GM18951 (cell line): ENCODE data around the gene FSCN2.

Source experiments
- POLR2A ChIP-seq: IDR thresholded peaks from 4 replicates; pipeline ENCODE4 v1.6.1; 2011; ENCODE audit warnings: mild to moderate bottlenecking; ENCODE audit not compliant: insufficient read length, insufficient read depth; ENCODE audit errors: extremely low read depth
- in situ Hi-C: fragments of 300-500 bp; cut with MboI; formaldehyde crosslinking; loops from one replicate; pipeline ENCODE4 v1.12.0; 2022; ENCODE audit warnings: low sequenced_read_pairs, mixed read lengths, inconsistent platforms; ENCODE audit not compliant: unreplicated experiment

FSCN2 gene

DNA sequence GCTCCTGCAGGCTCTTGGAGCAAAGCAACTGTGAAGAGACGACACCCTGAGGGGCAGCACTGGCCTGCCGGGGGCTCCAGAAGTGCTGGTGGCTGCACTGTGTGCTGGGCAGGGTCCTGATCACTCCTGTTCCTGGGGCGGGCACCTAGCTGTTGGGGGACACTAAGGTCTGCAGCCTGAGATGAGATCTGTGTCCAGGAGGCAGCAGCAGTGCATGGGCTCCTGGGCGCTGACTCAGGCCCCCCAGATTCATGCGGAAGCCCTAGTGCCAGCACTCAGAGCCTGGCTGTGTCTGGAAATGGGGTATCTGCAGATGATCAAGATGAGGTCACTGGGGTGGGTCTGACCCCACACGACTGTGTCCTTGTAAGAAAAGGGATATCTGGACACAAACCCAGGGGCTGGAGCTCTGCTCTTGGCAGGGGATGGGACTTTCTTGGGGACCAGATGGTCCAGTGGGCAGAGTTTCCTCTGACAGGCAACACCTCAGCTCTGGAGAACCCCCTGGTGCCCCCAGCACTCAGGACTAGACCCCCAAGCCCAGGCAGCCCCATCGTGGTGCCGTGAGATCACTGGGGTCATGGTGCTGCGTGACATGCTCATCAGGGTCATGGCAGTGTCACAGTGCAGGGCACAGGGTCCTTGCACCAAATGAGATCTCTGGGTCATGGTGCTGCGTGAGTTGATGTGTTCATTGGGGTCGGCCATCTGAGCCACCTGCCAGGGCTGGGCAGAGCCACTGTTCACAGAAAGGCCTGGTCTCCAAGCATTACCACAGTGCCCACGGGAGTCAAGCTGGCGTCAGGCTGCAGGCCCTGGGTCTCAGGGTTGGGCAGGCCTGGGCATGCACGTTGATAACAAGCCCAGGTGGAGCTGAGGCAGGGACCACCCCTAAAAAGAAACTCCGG lies 14.5 kb downstream of the FSCN2 start:
- TF ChIP-seq POLR2A: no peak
- in situ Hi-C loops: no loop called here

DNA sequence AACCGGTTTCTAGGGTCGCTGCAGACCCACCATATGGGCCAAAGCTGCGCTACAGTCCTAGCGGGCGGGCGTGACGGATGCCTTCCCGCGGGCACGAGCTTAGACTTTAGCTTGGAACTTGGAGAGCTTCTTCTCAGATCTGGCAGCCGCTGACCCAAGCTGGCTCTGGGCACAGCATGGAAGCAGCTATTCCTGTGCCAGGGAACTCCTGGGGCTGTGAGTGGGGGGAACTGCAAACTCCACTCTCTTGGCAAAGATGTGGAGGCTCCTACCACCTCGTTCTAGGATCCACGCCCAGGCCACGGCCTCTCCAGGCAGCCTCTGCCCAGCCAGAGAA lies 15.1 kb downstream of the FSCN2 start:
- in situ Hi-C loops: no loop called here
- no peak for TF ChIP-seq POLR2A

DNA sequence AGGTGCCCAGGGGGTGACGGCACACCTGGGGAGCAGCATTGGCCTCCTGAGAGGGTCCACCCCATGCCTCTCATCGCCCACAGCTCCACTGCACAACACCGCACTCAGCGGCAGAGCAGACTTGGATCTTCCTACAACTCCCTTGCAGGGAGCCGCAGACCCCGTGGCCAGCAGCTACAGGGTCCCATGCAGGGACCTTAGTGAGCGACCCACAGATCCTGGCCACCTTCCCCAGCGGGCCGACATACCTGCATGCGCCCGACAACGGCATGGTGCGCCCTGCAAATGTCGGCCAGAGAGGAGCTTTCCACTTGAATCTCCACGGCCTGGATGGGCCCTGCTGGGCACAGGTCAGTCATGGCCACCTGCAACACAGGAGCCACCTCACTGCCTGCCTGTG lies 15.6 kb downstream of the FSCN2 start:
- TF ChIP-seq POLR2A: no peak
- in situ Hi-C loops: no loop called here

DNA sequence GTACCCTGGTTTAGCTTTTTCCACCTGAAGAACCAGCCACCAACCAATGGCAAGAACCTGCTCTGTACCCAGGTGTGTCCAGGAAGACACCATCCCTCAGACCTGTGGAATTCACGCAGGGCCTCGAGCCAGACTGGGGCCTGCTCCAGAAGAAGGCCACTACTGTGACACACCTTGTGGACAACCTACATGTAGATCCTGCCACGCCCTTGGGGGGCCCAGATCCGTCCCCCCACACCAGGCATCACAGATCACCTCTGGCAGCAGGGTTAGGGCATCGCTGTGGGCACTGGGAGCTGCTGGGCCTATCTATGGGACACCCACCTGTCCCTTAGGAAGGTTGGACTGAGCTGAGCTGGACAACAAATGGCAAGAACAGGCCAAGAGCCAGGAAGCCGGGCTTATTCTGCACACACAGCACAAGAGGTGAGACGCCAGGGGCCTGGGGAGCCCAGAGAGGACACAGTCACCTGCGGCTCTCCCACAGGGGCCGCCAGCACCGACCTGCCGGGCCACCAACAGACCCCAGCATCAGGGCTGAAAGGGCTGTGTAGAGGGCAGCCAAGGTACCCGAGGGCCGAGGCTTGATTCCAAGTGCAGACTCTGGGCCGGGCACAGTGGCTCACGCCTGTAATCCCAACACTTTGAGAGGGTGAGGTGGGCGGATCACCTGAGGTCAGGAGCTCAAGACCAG lies 16.3 kb downstream of the FSCN2 start:
- in situ Hi-C loops: no loop called here

DNA sequence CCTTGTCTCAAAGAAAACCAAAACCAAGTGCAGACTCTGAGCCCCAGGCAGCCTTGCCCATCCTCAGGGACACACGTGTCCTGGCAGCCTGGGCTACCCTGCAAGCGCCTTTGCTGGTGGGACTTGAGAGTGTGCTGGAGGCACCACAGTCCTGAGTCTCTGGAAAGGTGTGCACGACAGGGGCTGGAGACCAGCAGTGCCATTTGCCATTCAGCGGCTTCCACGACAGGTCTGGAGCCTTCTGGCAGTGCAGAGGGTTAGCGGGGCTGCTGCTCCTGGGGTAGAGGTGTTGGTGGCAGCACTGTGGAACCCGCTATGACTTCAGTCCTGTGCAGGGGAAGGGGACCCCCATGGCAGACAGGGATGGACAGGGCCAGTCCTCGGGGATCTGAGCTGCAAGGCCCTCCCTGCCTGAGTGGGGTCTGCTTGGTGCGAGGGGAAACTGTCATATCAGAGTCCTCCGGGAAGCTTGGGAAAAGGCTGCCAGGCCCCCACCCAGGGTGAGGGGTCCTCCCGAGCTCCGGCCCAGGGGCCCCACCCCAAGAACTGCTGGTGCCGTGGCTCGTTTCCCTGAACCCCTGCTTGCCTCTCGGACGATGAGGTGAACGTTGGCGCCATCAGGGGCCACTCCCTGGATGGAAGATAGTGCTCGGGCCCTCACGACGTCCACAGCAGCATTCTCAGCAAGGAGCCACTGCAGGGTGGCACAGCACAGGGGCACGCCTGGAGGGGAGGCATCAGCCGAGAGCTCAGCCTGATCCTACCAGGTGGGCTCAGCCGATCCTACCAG lies 17.2 kb downstream of the FSCN2 start:
- in situ Hi-C loops: no loop called here
- TF ChIP-seq POLR2A: no peak

More for the DNA sequence above, 16.3 kb downstream of the FSCN2 start:
- no peak for TF ChIP-seq POLR2A

DNA sequence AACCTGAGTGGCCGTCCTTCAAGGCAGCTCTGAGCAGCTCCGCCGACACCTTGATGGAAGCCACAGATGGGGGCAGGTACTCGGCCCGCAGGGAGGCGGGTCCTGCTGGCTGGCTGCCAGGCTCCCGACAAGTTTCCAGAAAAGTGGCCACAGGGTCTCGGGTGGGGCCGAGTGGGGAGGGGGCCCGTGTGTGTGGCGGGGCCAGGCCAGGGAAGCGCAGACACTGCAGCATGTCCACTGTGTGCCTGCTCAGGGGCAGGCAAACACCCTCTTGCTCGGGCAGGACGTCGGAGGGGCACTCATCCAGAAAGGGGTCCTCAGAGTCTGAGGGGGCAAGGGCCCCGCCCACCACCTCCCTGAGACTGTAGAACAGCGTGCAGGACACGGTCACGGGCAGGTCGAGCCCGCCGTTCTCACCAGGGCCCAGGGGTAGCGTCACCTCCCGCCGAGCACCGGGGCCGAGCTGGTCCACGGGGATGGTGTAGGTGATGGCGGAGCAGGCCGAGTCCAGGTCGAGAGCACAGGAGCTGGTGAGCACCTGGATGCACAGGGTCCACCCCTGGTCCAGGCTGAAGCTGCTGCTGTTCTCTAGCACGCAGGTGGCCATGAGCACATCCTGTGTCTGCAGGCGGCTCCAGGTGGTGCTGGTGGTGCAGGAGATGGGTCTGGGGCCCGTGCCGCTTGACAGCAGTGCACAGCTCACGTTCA lies 18.9 kb downstream of the FSCN2 start:
- in situ Hi-C loops: no loop called here
- no peak for TF ChIP-seq POLR2A

DNA sequence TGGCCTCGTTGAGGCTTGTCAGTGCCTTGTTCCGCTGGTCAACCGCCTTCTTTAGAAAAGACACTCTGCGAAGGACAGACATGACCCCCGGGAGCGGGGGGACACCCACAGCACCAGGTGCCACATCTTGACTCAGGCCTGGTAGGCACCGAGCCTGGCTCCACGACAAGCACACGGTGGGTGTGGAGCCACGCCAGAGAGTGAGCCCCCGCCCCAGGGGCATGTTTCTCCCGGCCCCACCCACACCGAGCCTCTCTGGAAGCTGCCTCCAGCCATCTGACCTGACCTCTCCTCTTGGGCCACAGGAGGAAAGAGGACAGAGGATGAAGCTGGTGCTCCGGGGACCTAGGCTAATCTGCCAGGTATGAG lies 19.4 kb downstream of the FSCN2 start:
- TF ChIP-seq POLR2A: no peak
- in situ Hi-C loops: no loop called here

DNA sequence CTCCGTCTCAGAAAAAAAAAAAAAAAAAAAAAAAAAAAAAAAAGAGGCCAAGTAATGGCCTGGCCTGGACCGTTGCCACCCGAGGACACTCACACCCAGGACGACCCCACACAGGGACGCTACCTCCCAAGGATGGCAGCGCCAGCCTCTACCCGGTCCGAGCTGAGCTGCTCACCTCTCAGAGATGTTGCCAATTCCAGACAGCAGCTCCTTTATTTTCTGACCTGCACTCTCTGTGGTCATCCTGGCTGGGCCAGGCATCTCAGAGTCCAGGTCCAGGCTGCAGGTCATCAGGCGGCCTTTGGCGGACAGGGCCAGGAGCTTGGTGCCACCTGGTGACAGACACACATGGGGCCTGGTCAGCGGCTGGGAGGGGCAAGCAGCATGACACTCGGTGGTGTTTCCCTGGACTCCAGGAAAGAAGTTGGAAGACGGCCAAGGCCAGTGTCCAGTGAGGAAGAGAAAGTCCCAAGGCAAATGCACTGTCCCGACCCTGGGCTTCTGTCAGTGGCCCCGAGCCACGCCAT lies 20.9 kb downstream of the FSCN2 start:
- in situ Hi-C loops: no loop called here
- TF ChIP-seq POLR2A: no peak

DNA sequence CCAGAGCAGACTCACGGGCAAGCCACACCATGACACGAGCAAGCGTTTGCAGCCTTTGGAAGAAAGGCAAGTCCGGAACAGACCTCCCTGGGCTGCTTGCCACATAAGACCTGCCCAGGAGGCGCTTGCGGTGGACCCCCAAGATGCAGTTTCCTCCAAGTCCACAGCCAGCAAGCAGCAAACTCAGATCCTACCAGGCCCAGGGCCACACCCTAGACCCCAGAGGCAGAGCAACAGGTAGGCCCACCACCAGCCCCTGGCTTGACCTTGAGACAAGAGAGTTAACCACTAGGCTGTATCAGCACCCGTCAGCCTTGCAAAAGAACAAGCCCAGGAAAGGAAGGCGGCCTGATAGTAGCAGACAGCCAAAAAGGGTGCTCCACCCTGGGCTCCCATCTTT lies 21.6 kb downstream of the FSCN2 start:
- in situ Hi-C loops: no loop called here
- no peak for TF ChIP-seq POLR2A

DNA sequence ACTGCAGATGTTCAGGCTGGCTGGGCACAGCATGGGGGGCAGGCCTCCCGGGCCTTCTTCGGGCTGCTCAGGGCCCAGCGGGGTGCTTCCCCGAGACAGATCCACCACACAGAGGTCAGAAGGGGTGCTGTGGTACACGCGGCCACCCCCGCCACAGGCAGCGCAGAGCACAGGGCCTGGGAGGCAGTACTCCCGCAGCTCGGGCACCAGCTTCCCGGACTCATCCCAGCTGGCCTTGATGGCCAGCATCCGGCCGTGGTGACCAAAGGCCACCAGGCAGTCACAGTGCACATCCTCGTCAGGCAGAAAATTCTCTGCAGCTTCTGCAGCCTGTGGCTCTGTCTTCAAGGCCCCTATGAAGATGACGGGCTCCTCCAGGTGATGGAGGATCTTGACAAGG lies 22.1 kb downstream of the FSCN2 start:
- in situ Hi-C loops: no loop called here
- no peak for TF ChIP-seq POLR2A

DNA sequence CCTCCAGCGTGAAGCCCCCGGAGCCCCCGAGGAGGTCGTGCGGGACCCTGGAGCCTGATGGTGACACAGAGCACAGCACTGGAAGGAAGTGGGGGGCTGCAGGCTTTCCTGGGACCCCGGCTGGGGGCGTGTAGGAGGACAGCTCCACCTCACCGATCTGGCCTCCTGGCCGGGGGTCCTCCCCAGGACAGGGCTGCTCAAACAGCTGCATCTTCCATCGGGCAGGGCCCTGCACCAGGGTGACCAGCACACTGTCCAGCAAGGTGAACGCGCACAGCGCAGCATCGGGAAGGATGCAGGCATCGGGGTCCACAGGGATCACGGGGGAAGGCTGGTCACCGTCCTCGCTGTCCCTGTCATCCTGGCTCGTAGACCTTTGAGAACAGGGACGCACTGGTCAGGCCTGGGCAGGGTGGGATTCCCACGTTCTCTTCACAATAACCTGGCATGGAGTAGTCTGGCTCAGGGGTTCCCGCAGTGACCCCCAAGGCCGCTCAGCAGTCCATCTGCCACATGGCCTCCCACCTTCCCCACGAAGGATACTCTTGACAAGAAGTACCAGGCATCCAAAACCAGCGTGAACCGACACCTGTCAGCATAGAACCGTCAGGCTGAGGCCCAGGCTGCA lies 22.8 kb downstream of the FSCN2 start:
- in situ Hi-C loops: no loop called here
- no peak for TF ChIP-seq POLR2A
